SH-SY5Y (cell line): ENCODE measurements around the gene FOXC2.

ENCODE experiments used
- GATA2 ChIP-seq: IDR thresholded peaks from 2 replicates; pipeline ENCODE4 v1.6.1; 2011; ENCODE audit warnings: mild to moderate bottlenecking, low read depth, low read length
- GATA3 ChIP-seq: IDR thresholded peaks from 2 replicates; pipeline ENCODE4 v1.6.1; 2011; ENCODE audit warnings: low read depth, mild to moderate bottlenecking, low read length, moderate library complexity

FOXC2 gene

GRCh38 chr16:86555704-86556075, 10.9 kb upstream of the FOXC2 start:
- TF ChIP-seq GATA3 = no peak
- no peak for TF ChIP-seq GATA2

GRCh38 chr16:86556576-86556975, 10.1 kb upstream of the FOXC2 start:
- TF ChIP-seq GATA2 (no peak), GATA3 (no peak)

GRCh38 chr16:86557587-86557986, 9.0 kb upstream of the FOXC2 start:
- TF ChIP-seq GATA2 = no peak
- TF ChIP-seq GATA3 = no peak

- TF ChIP-seq GATA3 (no peak), GATA2 (no peak)
These were observed 8.1 kb upstream of the FOXC2 start for GRCh38 chr16:86558355-86559193.

- TF ChIP-seq GATA2 = no peak
- TF ChIP-seq GATA3 = no peak
These were observed 6.8 kb upstream of the FOXC2 start for GRCh38 chr16:86559802-86560305.

GRCh38 chr16:86562356-86562755, 4.3 kb upstream of the FOXC2 start:
- no peak for TF ChIP-seq GATA3
- TF ChIP-seq GATA2 = no peak

- TF ChIP-seq GATA2 (no peak), GATA3 (no peak)
These were observed 2.9 kb upstream of the FOXC2 start for GRCh38 chr16:86563469-86564345.

- TF ChIP-seq GATA2 (no peak), GATA3 (no peak)
These were observed 1.4 kb upstream of the FOXC2 start for GRCh38 chr16:86565181-86565631.

GRCh38 chr16:86565644-86566511, 751 bp upstream of the FOXC2 start:
- TF ChIP-seq GATA2 (no peak), GATA3 (no peak)

GRCh38 chr16:86566966-86567700, 504 bp downstream of the FOXC2 start:
- TF ChIP-seq GATA2 (no peak), GATA3 (no peak)

GRCh38 chr16:86567701-86568581, 1.3 kb downstream of the FOXC2 start:
- TF ChIP-seq GATA3 (no peak), GATA2 (no peak)
